ENCODE results near the gene MAMSTR. TPM values are rescaled to one million over a fixed set of nuclear protein-coding genes. Genes with fewer than 3 reads are reported as not detected.

The MAMSTR gene
- total RNA-seq, 1 donor from 2014 or later, result 0.25 TPM

DNA sequence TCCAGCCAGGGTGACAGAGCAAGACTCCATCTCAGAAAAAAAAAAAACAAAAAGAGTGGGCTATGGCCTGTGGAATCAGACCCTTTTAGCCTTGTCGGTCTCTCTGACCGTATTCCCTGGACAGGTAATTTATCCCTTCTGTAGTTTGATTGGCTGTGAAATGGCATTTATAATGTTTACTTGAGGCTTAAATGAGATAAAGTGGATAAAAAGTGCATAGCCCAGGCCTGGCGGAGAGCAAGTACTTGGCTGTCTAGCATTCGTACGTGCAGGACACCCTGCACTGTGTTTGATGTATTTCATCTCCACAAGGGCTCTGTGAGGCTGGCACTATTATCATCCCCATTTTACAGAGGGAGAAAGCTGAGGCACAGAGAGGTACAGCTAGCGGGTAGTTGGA lies 53.7 kb downstream of the MAMSTR start:
- DNase-seq (ENCODE audit: low read depth), result no peak

DNA sequence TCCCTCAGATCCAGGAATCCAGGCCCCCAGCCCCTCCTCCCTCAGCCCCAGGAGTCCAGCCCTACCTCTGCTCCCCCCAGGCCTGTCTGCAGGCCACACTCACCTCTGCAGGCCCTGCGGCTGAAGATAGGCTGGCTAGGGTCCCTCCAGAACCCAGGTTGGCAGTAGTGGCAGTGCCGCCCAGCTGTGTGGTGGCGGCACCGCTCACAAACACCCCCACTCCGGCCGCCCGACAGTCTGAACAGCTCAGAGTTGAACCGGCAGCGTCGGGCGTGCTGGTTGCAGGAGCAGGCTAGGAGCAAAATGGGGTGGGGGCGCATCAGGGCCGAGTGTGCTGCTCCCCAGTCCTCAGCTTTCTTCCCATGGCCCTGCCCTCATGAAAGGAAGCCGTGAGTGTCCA lies 55.0 kb downstream of the MAMSTR start:
- DNase-seq (ENCODE audit: low read depth), result no peak

DNA sequence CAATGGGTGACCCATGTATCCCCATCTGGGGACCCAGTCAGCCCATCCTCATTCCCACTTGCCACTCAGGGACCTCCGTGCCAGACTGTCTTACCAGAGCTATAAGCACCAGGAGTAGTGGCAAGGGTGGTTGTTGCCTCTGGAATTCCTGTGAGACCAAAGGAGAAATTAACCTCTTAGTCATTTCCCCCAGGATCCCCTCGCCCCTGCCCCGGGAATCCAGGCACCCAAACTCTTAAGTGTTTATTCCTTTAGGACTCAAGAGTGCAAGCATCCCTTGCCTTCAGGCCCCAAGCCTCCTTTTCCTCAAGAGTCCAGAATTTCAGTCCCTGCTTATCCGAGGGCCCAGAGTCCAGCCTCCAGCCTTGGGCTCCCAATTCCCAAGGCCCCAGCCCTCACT lies 55.9 kb downstream of the MAMSTR start:
- DNase-seq (ENCODE audit: low read depth), result no peak

Other genes with a start within 250 kb of the MAMSTR start
- gene LMTK3, start 207.9 kb downstream of the MAMSTR start, total RNA-seq, result 1.1 and 1.2 TPM in 2 replicates
- gene SULT2B1, start 167.6 kb downstream of the MAMSTR start, total RNA-seq, result not detected in 2 replicates
- gene SPACA4, start 113.0 kb downstream of the MAMSTR start, total RNA-seq, result not detected in 2 replicates
- 0.17 TPM in 1 of 2 replicates, not detected in the other for gene FAM83E, start 104.6 kb downstream of the MAMSTR start, total RNA-seq
- 591 and 1,820 TPM in 2 replicates for gene RPL18, start 100.5 kb downstream of the MAMSTR start, total RNA-seq
- gene SPHK2, start 100.2 kb downstream of the MAMSTR start, total RNA-seq, result 9.1 and 9.9 TPM in 2 replicates
- gene DBP, start 82.3 kb downstream of the MAMSTR start, total RNA-seq, result 0.52 and 2.3 TPM in 2 replicates
- gene CA11, start 73.5 kb downstream of the MAMSTR start, total RNA-seq, result 0.35 and 3.3 TPM in 2 replicates
- gene NTN5, start 46.7 kb downstream of the MAMSTR start, total RNA-seq, result 0.40 TPM in 1 of 2 replicates, not detected in the other
- 0.25 and 1.9 TPM in 2 replicates for gene FUT2, start 23.8 kb downstream of the MAMSTR start, total RNA-seq
- 0.50 and 0.69 TPM in 2 replicates for gene RASIP1, start 20.9 kb upstream of the MAMSTR start, total RNA-seq
- gene IZUMO1, start 27.2 kb upstream of the MAMSTR start, total RNA-seq, result not detected in 2 replicates
- 0.05 and 3.0 TPM in 2 replicates for gene FUT1, start 32.9 kb upstream of the MAMSTR start, total RNA-seq
- not detected in 2 replicates for gene FGF21, start 35.8 kb upstream of the MAMSTR start, total RNA-seq
- gene BCAT2, start 91.3 kb upstream of the MAMSTR start, total RNA-seq, result 27.2 and 37.3 TPM in 2 replicates
- gene HSD17B14, start 116.8 kb upstream of the MAMSTR start, total RNA-seq, result 0.60 and 1.7 TPM in 2 replicates
- gene PLEKHA4, start 148.9 kb upstream of the MAMSTR start, total RNA-seq, result 6.8 and 14.4 TPM in 2 replicates
- gene PPP1R15A, start 152.7 kb upstream of the MAMSTR start, total RNA-seq, result 28.1 and 29.9 TPM in 2 replicates
- 0.10 TPM in 1 of 2 replicates, not detected in the other for gene TULP2, start 179.0 kb upstream of the MAMSTR start, total RNA-seq
- 100 and 287 TPM in 2 replicates for gene NUCB1, start 180.6 kb upstream of the MAMSTR start, total RNA-seq
- 0.10 and 1.7 TPM in 2 replicates for gene DHDH, start 214.0 kb upstream of the MAMSTR start, total RNA-seq
- 101 and 135 TPM in 2 replicates for gene BAX, start 235.2 kb upstream of the MAMSTR start, total RNA-seq
- 1,420 and 1,436 TPM in 2 replicates for gene FTL, start 245.6 kb upstream of the MAMSTR start, total RNA-seq